Stomach (tissue), 9 donors: Measurements from ENCODE around the gene AP3D1. TPM values are rescaled to one million over a fixed set of nuclear protein-coding genes. Genes with fewer than 3 reads are reported as not detected.

Experiments used
- DNase-seq, 2 donors: peaks; one replicate each; pipeline versions ENCODE4 v3.0.0 to v3.0.0-alpha.2; 2013 to 2019
- H3K27ac ChIP-seq, 5 donors: fragments of 200-600 bp in 4 of 5; sonication (generic) in 4 of 5; one replicate each; pipeline ENCODE4 v1.5.1; 2013 to 2019; ENCODE audit warnings: mild to moderate bottlenecking in 1 of 5, moderate library complexity in 1 of 5
- H3K27me3 ChIP-seq, 3 donors: fragments of 200-600 bp; sonication (generic); one replicate each; pipeline ENCODE4 v1.5.1; 2017 to 2019; ENCODE audit warnings: mixed run types in 1 of 3
- H3K36me3 ChIP-seq, 4 donors: fragments of 200-600 bp; sonication (generic); 1 replicate in 3 of 4; 2 replicates in 1 of 4; pipeline ENCODE4 v1.5.1; 2016 to 2019
- H3K4me1 ChIP-seq, 4 donors: fragments of 200-600 bp; sonication (generic); one replicate each; pipeline ENCODE4 v1.5.1; 2016 to 2019
- H3K4me3 ChIP-seq, 4 donors: fragments of 200-600 bp; sonication (generic) in 3 of 4; one replicate each; pipeline ENCODE4 v1.5.1; 2016 to 2019; ENCODE audit warnings: mild to moderate bottlenecking in 1 of 4
- H3K9me3 ChIP-seq, 4 donors: fragments of 200-600 bp; sonication (generic); one replicate each; pipeline ENCODE4 v1.5.1; 2016 to 2019
- CTCF ChIP-seq, 7 experiments: fragments of 450-650 bp in 4 of 7; fragments of 200-600 bp in 3 of 7; sonication (generic) in 3 of 7; IDR thresholded peaks; one replicate each; pipeline ENCODE4 v1.5.1; 2016 to 2019; ENCODE audit warnings: antibody characterized with exemption in 7 of 7, control low read depth in 2 of 7, mild to moderate bottlenecking in 1 of 7
- EP300 ChIP-seq: sonication (generic); formaldehyde crosslinking; IDR thresholded peaks from one replicate; pipeline ENCODE4 v1.6.1; 2017; ENCODE audit warnings: antibody characterized with exemption
- POLR2A ChIP-seq, 4 donors: fragments of 450-650 bp; IDR thresholded peaks; one replicate each; pipeline ENCODE4 v1.6.1; 2016; ENCODE audit warnings: antibody characterized with exemption in 4 of 4, control low read depth in 2 of 4, mild to moderate bottlenecking in 1 of 4, moderate library complexity in 1 of 4
- POLR2AphosphoS5 ChIP-seq, 3 donors: sonication (generic); formaldehyde crosslinking; IDR thresholded peaks; one replicate each; pipeline ENCODE4 v1.6.1; 2016; ENCODE audit warnings: antibody characterized with exemption in 3 of 3
- WGBS, 5 donors: extraction: QIAGEN DNeasy Blood & Tissue Kit in 3 of 5; methylation state at CpG; one replicate each; pipeline versions ENCODE4 v1.1.5 to v1.1.7; 2013 to 2018; 5-methylcytosine and 5-hydroxymethylcytosine counted together
- intact Hi-C: fragments of 100-400 bp; cut with DNase I; formaldehyde crosslinking; loops from one replicate; pipeline ENCODE4 v1.15.1; 2023; ENCODE audit warnings: low total_unique reads
- polyA plus RNA-seq, 3 donors: library from polyadenylated mRNA; stranded (reverse); fragments of 200-250 nt; gene quantifications; one replicate each; pipeline ENCODE4 v1.2.3, GENCODE V29; 2013
- total RNA-seq, 5 donors: library from RNA; depleted of rRNA; stranded (reverse); fragments of >200 nt; gene quantifications; one replicate each; pipeline versions ENCODE4 v1.1.0 to v1.2.3, GENCODE V29; 2014 to 2016
- donor health status: healthy with polysubstance abuse.
- donor health status: Bipolar disorder and iron deficiency.
- donor health status: healthy.

Gene AP3D1
- total and polyA plus RNA-seq, 8 donors: 49.0 to 340 (median 85.0) TPM

GRCh38 chr19:2058570-2059421, 92.6 kb downstream of the AP3D1 start:
- intact Hi-C loops: no loop called here
- WGBS, 5 donors: 72 to 82% (median 74%) methylated on average over 27 of the region's 27 CpGs
- TF ChIP-seq EP300: no peak
- H3K9me3 ChIP-seq: no peaks in the 10 kb centered on the region
- peak overlapping the region in 1 of 4 donors; percentile 65 for H3K4me3 ChIP-seq
- H3K27ac ChIP-seq: peak overlapping the region; percentile 99 to 100 (median 100)
- peaks cover 68 to 92% (median 85%) of the 10 kb centered on the region in 4 donors for H3K4me1 ChIP-seq
- H3K36me3 ChIP-seq: no peaks in the 10 kb centered on the region
- no peak for DNase-seq
- H3K27me3 ChIP-seq: no peaks in the 10 kb centered on the region

DNA sequence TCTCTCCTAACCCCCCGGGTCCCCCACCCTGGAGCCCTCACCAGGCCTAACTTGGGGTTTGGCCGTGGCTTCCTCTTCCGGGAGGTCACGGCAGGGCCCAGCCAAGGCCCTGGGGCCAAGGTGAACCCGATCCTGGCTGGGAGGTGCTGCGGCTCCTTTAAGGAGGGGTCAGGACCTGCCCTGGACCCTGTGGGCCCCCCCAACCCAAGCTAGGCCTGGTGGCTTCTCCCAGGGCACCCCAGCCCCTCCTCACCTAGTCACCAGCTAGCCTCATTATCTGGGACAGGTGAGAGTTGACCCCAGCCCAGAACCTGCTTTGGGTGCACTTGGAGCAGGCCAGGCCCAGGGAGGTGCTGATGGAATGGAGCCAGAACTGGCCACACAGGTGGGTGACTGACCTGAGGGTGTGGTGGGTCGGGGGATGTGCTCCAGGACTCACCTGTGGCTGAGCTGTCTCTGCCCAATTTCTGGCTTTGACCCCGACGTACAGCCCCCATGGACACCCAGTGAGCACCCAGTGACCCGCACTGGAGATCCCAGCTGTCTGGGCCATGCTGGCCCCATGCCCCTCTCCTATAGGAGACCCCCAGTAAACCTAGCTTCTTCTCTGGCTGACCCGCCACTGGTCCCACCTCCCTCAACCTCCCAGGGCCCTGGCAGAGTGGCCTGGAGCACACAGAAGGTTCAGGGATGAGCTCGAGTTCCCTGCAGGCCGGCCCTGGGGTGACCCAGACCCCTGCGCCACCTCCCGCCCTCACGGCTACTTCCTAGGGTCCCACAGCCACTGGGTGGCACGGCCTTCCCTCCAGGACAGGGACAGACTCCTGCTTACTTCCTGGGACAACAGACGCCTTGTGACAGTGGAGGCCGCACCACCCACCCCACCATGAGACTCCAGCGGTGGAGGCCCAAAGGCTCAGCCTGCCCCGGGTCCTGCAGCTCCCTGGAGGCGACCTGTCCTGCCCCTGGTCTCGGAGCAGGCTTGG, 93.6 kb downstream of the AP3D1 start:
- Histone ChIP-seq H3K9me3 (no peaks in the 10 kb centered on the region), H3K4me1 (peaks cover 66 to 89% (median 88%) of the 10 kb centered on the region in 4 donors), H3K4me3 (no peak overlapping the region), H3K27me3 (no peaks in the 10 kb centered on the region), H3K36me3 (no peaks in the 10 kb centered on the region), H3K27ac (peak overlapping the region; percentile 33 to 100 (median 100))
- TF ChIP-seq POLR2AphosphoS5 (IDR thresholded peaks at IDR 0.05) (no peak), CTCF (IDR thresholded peaks at IDR 0.05) (no peak), POLR2A (IDR thresholded peaks at IDR 0.05) (no peak), EP300 (no peak)
- 80 to 93% (median 86%) methylated on average over 12 to 23 of the region's 23 CpGs for WGBS, 5 donors
- intact Hi-C loops: no loop called here
- DNase-seq: no peak

- intact Hi-C loops: no loop called here
- Histone ChIP-seq H3K9me3 (no peaks in the 10 kb centered on the region), H3K27me3 (no peaks in the 10 kb centered on the region), H3K4me1 (peaks cover 66 to 89% (median 88%) of the 10 kb centered on the region in 4 donors), H3K36me3 (no peaks in the 10 kb centered on the region), H3K27ac (peak overlapping the region; percentile 21 to 100 (median 100)), H3K4me3 (no peak overlapping the region)
- DNase-seq: no peak
- no peak for TF ChIP-seq EP300
- TF ChIP-seq CTCF (IDR thresholded peaks at IDR 0.05): no peak
- no peak for TF ChIP-seq POLR2A (IDR thresholded peaks at IDR 0.05)
- TF ChIP-seq POLR2AphosphoS5 (IDR thresholded peaks at IDR 0.05): no peak
- 42 to 66% (median 55%) methylated on average over 5 of the region's 5 CpGs for WGBS, 5 donors
Measured at GRCh38 chr19:2056837-2057192, 94.6 kb downstream of the AP3D1 start.

DNA sequence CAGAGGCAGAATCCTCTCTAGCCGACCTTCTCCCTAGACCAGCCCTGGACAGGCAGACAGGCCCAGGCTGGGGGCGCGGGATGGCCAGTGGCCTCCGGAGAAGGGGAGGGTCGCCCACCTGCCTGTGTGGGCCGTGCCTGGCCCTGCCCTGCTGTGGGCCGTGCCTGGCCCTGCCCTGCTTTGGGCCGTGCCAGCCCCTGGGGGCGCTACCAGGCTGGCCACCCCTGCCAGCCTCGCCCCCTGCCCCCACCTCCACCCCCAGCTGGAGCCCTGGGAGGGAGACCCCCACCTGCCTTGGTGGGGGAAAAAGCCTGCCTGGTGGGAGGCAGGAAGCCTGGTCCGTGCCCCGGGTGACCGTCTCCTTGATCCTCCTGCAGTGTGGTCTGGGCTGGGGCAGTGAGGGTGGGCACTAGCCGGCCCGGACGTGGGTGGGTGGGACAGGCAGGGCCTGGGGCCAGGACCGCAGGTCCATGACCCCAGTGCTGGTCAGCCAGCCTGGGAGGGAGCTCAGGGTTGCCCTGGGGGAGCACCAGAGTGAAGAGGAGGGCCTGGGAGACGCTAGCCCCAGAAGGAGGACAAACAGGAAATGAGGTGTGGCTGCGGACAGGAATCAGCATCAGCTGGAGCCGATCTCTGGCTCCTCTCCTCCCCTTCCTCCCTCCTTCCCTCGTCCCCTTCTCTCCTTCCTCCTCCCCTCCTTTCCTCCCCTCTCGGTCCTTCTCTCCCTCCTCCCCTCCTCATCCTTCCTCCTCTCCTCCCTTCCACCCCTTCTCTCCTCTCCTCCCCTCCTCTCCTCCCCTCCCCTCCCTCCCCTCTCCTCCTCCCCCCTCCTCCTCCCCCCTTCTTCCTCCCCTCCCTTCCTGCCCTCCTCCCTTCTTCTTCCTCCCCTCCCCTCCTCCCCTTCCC, 95.2 kb downstream of the AP3D1 start:
- WGBS, 5 donors: 10 to 33% (median 27%) methylated on average over 9 to 22 of the region's 22 CpGs
- H3K9me3 ChIP-seq: no peaks in the 10 kb centered on the region
- no peaks in the 10 kb centered on the region for H3K27me3 ChIP-seq
- intact Hi-C loops: no loop called here
- no peak for TF ChIP-seq CTCF (IDR thresholded peaks at IDR 0.05)
- peak in 2 of 3 donors; percentile 39 to 58 for TF ChIP-seq POLR2AphosphoS5 (IDR thresholded peaks at IDR 0.05)
- no peaks in the 10 kb centered on the region for H3K36me3 ChIP-seq
- H3K4me3 ChIP-seq: peak overlapping the region; percentile 12 to 39 (median 32)
- H3K4me1 ChIP-seq: peaks cover 71 to 93% (median 91%) of the 10 kb centered on the region in 4 donors
- H3K27ac ChIP-seq: peak overlapping the region; percentile 78 to 100 (median 100)
- DNase-seq: peak in 1 of 2 donors; percentile 92
